GM19043 (cell line): ENCODE measurements around the gene DAB1.
"Not testable (repeated sequence)": the region's sequence is repeated elsewhere in the genome, so short reads cannot be mapped to it uniquely, and the experiment has no call there.

Source experiments
- ATAC-seq: cut with Tn5 transposase; IDR thresholded peaks from one replicate; pipeline ENCODE4 v1.9.1; 2021; ENCODE audit warnings: low read depth; ENCODE audit not compliant: unreplicated experiment

The DAB1 gene

DNA sequence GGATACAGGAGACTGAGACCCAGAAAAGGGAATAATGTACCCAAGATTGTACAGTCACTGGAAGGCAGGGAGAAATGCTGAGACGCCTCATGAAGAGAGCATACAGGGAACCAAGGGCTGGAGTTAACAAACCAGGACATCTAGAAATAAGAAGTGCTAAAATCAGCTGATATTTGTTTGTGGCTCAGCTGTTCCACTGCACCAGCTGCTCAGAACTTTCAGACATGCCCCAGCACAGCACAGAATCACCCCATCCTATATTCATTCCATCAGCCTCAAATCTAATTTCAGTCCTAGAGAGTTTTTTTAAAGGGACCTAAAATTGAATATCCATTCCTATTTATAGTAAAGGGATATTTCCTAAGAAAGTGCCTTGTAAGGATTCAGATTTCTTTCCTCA, 60.2 kb downstream of the DAB1 start:
- no peak for ATAC-seq

DNA sequence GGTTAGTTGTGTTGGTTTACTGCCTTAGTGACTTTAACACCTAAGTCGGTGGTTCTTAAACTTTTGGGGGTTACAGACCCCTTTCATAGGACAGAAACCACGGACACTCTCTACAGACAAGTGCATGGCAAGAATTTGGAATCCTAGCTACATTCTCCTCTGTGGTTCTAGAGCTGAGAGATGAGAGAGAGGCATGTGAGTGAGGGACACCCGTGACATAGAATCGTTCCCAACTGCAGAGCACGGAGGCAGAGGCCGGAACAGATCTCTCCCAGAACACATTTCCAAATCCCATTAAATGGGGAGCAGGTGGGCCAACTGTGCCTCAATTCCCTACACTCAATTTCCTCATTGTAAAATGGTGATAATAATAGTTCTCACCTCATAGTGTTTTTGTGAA, 60.7 kb downstream of the DAB1 start:
- no peak for ATAC-seq

DNA sequence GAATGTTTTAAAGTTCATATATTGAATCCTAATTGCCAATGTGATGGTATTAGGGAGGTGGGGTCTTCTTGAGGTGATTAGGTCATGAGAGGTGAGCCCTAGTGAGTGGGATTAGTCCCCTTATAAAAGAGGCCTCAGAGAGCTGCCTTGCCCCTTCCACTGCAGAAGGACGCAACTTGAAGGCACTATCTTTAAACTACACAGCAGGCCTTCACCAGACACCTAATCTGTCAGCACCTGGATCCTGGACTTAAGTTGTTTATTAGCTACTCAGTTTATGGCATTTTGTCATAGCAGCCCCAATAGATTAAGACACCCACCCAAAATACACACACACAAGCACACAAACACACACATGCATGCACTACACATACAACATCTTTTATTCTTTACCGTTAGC, 61.4 kb downstream of the DAB1 start:
- ATAC-seq = no peak

DNA sequence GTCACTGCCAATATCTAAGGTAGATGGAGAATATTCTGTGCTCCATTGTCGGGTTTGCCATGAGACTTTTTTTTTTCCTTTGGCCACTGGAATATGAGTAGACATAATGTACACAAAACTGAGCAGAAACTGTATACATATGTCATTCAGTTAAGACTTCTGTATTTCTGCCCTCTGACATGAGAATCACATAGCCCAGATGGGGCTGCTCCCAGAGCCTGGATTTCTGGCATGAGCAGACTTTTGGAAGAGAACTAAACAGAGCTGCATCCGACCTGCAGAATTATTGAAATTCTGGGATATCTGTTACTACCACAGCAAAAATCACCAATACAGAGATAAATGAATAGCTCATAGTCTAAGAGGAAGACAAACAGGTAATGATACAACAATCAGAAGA, 62.3 kb downstream of the DAB1 start:
- no peak for ATAC-seq

DNA sequence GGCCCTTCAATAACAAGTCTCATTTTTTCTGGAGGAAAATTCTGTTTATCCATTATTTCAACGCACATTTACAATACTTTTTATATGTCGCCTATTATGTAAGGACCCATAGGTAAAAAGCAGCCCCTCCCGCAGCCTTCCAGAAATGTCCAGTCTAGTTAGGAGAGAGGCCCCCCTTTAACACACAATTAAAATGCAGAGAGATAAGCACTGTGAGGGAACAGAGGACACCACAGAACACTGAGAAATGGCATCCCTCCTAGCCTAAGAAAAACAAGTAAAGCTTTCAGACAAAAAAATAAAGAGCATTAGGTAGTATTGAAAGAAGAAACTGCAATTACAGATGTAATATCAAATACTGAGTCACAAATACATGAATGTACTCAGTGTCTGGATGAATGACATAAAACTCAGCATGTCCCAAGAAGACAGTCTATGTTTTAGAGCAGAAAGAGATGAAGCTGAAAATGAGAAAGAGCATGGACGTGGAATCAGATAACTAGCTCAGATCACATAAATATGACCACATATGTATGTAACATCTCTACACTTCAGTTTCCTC, 62.9 kb downstream of the DAB1 start:
- ATAC-seq = no peak

DNA sequence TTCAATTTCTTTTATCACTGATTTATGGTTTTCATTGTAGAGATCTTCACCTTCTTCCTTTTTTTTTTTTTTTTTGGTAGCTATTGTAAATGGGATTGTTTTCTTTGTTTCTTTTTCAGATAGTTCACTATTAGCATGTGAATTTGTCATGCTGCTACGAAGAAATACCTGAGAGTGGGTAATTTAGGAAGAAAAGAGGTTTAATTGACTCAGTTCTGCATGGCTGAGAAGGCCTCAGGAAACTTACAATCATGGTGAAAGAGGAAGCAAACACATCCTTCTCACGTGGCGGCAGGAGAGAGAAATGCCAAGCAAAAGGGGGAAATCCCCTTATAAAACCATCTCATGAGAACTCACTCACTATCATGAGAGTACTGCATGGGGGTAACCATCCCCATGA, 66.4 kb downstream of the DAB1 start:
- ATAC-seq = no peak

DNA sequence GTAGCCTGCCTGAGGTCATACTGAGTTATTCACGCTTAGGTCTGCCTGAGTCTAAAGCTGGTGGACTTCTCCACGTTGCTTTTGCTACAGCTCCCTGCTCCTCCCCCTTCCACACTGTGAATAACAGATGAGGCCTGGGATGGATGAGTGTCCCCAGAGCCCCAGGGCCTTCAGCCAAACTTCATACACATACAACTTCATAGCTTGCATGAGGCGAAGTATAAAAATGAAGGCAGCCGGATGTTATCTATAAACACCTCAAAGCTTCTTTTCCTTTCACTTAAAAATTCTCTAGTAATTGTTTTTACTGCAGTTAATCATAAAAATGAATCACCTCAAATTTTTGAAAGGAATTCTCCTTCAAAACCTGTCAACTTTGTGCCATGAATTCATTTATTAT, 70.2 kb downstream of the DAB1 start:
- no peak for ATAC-seq

DNA sequence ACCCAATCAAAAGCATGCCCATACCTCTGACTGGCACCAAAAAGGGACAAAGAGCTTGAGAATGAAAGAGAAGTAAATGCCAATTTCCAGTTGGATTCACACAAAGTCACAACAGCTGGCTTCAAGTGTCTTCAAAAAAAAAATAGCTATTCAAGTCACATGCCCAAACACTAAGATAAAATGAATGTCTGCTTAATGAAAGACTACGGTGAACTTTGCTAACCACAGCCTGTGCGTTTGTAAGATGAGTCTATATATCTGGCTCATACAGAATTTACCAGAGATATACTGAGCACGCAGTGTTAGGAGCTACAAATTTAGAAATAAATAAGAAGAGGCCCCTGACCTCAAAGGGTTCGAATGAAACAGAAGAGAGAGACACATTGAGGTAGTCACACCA, 73.2 kb downstream of the DAB1 start:
- ATAC-seq = no peak

DNA sequence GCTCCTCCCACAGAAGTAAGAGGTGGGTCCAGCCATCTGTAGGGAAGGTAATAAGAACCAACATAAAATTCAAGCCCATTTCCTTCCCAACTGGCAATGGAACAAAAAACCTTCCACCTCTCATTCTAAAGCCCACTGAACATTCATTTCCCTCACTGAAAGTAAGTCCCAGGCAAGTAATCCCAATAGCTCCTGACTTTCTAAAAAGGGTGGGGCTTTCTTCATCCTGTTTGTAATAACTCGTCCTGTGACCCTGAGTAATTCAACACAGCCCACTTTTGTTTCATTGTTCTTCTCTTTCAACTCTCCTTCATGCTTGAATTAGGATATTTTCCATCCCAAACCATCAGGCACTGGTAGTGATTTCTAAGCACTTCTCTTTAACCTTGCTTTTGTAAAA, 74.9 kb downstream of the DAB1 start:
- no peak for ATAC-seq

DNA sequence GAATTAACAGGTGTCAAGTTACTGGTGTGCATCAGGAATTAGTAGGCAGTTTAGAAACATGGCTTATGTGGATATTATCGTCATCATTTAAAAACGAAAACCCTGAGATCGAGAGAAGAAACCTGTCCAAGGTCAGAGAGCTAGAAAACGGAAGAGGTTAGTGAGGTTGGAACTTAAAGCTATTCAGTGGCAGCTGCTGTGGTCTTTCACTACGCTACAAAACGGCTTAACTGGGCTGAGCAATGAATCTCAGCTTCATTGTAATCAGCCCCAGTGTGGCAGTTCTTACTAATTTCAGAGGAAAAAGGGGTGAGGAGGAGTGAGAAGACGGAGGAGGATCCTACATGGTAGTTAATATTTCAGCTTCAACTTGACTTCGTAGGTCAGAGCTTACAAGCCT, 77.9 kb downstream of the DAB1 start:
- ATAC-seq = no peak

DNA sequence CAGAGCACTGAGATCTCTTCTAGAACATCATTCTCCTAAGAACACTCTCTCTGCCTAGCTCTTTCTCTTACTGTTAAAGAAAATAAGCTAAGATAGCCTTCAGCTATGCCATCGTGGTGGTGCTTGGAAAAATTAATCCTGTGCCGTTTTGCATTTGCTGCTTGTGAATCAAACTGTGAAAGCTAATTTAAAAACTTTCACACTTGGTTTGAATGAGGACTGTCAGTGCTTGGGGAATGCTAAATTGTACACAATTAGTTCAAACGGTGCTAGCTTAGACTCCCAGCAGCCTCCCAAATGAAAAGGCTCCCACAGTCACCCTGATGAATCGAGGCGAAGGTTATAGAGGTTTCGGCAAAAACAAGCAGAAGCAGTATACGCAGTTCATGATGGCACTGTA, 79.6 kb downstream of the DAB1 start:
- ATAC-seq = no peak

DNA sequence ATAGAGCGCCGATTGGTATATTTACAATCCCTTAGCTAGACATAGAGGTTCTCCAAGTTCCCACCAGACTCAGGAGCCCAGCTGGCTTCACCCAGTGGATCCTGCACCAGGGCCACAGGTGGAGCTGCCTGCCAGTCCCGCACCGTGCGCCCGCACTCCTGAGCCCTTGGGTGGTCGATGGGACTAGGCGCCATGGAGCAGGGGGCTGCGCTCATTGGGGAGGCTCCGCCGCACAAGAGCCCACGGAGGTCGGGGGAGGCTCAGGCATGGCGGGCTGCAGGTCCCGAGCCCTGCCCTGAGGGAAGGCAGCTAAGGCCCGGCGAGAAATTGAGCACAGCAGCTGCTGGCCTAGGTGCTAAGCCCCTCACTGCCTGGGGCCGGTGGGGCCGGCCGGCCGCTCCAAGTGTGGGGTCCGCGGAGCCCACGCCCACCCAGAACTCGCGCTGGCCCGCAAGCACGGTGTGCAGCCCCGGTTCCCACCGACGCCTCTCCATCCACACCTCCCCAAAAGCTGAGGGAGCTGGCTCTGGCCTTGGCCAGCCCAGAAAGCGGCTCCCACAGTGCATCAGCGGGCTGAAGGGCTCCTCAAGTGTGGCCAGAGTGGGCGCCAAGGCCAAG, 80.5 kb downstream of the DAB1 start:
- ATAC-seq = not testable (repeated sequence)

DNA sequence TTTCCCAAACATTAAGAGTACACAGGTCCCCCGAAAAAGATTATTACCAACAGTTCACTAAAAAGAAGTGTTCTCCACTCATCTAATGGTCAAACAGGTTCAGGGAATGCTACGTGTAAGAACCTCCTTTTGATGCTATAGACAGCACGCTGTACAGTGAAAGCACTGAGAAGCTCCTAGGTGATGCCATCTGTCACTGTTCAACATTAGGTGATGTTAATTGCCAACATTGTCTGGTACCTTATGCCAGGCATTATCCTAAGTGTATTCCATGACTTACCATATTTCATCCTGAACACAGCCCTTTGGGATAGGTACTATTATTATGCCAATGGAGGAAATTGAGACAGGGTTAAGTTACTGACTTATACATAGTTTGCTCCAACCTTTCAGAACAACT, 82.1 kb downstream of the DAB1 start:
- no peak for ATAC-seq

DNA sequence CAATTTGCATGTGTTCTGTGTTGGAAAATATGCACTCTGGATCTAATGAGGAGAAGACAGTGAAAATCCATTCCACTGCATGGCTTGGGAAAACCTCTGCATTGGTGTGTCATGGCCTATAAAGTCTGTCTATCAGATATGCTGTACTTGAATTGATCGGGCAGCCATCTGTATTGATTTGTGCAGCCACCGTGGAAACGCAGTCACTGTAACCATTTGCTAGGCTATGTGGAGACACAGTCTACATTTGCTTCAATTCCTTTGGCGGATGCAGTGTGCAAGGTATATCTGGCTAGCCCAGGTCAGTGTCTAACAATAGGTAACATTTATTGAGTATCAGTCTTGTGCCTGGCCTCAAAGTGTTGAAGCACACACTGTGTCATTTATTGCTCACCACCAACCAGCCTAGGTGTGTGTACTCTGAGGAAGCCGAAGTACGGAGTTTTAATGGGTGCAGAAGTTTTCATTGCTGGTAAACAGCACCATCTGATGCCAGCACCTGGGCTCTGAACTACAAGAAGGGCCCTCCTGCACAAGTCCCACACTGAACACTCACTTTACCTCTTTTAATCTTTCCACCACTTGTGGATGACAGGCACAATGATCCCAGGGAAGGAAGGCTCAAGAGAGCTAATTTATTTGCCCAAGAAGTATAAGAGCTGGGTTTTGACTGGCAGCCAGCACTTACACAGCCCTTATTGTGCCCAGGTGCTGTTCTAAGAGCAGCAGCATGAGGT, 83.4 kb downstream of the DAB1 start:
- no peak for ATAC-seq

DNA sequence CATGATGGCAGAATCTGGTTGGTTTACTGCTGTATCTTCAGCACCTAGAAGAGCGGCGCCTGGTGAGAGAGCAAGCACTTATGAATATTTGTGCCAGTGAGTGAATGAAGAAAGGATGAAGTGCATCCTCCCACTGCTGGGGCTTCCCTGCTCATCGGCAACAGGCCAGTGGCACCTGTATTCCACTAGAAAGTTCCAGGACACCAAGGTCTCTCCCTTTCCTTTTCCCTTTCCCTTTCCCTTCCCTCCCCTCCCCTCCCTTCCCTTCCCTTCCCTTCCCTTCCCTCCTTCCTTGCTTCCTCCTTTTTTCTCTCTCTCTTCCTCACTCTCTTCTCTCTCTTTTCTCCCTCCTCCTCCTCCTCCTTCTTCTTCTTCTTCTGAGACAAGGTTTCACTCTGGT, 86.2 kb downstream of the DAB1 start:
- no peak for ATAC-seq

DNA sequence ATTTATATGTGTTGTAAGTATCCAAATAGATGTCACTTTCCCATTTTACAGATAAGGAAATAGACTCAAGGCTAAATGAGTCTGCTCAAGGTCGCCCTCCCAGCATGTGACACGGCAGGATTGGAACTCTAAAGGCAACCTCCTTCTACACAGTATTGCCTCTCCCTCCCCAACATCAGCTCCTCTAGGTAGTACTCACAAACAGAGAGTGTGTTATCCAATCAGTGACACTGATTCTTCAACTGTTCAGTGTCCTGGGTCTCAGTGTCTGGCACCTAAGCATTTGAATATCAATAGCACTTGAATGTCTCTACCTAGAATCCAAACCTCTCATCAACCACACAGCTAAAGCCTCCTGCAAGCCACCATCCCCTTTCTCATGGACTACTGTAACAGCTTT, 87.1 kb downstream of the DAB1 start:
- ATAC-seq = no peak

DNA sequence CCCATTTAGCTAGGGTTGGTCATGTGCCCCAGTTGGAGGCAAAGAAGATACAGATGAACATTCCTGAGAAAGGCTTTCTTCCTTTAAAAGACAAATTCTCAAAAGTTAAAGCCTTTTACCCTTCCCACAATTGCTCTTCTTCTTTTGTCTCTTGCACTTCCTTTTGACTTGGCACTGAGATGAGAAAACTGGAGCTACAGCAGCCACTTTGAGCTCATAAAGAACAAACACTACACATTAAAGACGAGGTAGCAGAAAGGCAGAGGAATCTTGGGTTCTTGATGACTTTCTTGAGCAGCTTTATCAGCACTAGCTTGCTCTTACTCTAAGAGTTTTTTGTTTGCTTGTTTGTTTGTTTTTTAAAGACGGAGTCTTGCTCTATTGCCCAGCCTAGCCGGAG, 92.2 kb downstream of the DAB1 start:
- no peak for ATAC-seq

DNA sequence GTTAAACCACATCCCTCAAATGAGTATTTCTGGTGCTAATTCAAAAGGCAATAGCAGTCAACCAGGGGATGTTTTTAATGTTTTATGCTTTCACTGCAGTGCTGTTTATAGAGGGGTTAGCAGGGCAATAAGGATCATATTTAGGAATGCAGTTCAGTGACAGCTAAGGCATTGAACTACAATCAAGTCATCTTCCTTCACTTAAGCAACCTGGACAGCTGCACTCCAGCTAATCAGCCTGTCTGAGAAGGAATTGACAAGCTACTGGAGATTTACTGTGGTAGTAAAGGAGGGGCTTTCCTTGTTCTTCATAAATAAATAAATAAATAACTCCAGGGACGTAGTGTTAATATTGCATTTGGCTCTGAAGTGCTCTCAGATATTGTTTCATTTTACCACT, 93.9 kb downstream of the DAB1 start:
- ATAC-seq = no peak

DNA sequence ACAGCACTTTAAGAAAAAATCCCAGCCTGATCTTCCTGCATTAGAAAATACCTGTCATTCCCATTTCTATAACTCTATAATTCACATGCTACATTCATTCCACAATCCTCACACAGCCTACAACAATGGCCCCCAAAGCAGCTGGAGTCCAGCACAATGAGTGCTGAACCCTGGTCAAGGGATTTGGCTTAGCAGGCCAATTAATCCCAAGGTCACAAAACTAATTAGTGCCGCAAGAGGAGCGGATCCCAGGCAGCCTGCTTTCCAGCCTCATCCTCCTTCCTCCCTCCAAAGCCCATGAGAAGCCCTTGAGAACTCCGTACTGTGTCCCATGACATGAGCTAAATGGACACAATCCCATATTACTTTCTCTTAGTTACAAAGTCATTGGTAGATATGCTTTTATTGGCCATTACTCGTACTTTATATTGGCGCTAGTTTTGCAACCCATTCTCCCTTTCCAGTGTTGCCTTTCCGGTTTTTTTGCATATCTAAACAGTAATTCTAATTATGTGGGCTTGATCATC, 94.8 kb downstream of the DAB1 start:
- ATAC-seq = no peak

DNA sequence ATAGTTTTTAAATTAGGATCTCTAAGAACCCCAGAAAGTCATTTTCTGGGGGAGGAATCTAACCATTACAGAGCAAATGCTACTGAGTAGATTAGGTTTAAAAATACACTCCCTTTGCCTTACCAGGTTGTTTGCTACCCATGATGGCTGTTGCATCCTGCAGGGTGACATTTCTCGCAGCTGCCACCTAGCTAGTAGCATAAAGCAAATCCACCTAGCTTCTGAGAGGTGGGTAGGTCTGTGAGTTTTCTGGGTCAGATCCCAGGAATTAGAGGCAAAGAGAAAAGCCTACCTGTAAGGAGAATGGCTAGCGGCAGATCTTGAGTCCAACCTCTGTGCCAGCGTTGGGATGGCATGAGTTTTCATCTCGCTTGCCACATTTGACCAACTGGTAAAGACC, 95.9 kb downstream of the DAB1 start:
- no peak for ATAC-seq

DNA sequence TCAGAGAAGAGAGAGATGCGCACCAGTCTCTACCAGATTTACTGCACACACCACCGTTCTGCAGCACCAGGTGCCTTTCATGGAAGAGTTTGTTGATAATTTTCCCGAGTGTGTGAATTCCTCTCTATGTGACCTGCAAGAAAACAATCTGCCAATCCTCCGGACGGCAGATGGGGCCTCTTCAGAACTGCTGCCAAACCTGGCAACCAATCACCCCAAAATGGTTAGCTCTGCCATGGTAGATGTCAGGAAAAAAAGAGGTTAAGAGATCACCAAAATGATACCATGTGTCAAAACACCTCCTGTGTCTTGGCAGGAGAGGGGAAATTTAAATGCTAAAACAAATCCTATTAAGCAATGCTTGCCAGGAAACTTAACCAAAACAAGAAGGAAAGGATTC, 96.5 kb downstream of the DAB1 start:
- no peak for ATAC-seq

DNA sequence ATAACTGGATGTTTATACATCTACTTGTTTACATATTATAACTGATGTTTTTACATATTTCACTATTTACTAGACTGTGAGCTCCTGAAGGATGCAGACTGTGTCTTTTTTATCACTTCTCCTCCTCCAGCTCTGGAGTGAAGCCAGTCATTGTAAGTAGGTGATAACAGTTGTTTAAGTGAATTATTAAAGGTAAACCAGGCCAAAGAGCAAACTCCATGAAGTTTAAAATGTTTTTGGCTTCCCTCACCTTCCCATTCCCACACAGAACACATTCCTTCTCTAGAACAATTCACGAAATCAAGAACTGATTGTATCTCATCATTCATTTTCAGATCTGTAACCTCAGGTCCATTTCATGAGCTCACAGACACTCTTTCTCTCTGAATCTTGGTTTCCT, 98.3 kb downstream of the DAB1 start:
- no peak for ATAC-seq
